ENCODE results near the gene TPST2.
"Not testable (repeated sequence)": the region's sequence is repeated elsewhere in the genome, so short reads cannot be mapped to it uniquely, and the experiment has no call there.

GRCh38 chr22:26528518-26528917 is 61.4 kb downstream of the TPST2 start:
- not testable (repeated sequence) for TF ChIP-seq EZH2phosphoT487 (IDR thresholded peaks at IDR 0.05; ENCODE audit: insufficient read depth, low read depth); EZH2 (IDR thresholded peaks at IDR 0.05; ENCODE audit: insufficient read depth, poor library complexity, severe bottlenecking)

Measured in GM23248 (cell line).